Tibial artery (tissue), 4 donors: ENCODE measurements around the gene INCA1.

Source experiments
- DNase-seq, 2 donors: peaks; one replicate each; pipeline ENCODE4 v3.0.0-alpha.2; 2019
- H3K27ac ChIP-seq, 2 donors: fragments of 200-600 bp; sonication (generic) in 1 of 2; 1 replicate in 1 of 2; 2 replicates in 1 of 2; pipeline ENCODE4 v1.5.1; 2018 to 2019; ENCODE audit warnings: mild to moderate bottlenecking in 1 of 2
- H3K27me3 ChIP-seq, 2 donors: fragments of 200-600 bp; sonication (generic) in 1 of 2; one replicate each; pipeline versions ENCODE4 v1.5.1 to v1.6.0; 2016 to 2019
- H3K36me3 ChIP-seq, 3 donors: fragments of 200-600 bp; sonication (generic) in 2 of 3; one replicate each; pipeline ENCODE4 v1.5.1; 2016 to 2019; ENCODE audit warnings: mild to moderate bottlenecking in 2 of 3
- H3K4me1 ChIP-seq, 4 donors: fragments of 200-600 bp; sonication (generic) in 2 of 4; 1 replicate in 3 of 4; 2 replicates in 1 of 4; pipeline ENCODE4 v1.5.1; 2016 to 2019
- H3K4me3 ChIP-seq, 2 donors: fragments of 200-600 bp; sonication (generic) in 1 of 2; 1 replicate in 1 of 2; 2 replicates in 1 of 2; pipeline ENCODE4 v1.5.1; 2018 to 2019; ENCODE audit warnings: mild to moderate bottlenecking in 2 of 2
- H3K9me3 ChIP-seq, 3 donors: fragments of 200-600 bp; sonication (generic) in 1 of 3; one replicate each; pipeline ENCODE4 v1.5.1; 2016 to 2019
- CTCF ChIP-seq, 2 experiments: fragments of 200-600 bp in 1 of 2; fragments of 450-650 bp in 1 of 2; IDR thresholded peaks; one replicate each; pipeline ENCODE4 v1.5.1; 2017 to 2019; ENCODE audit warnings: antibody characterized with exemption in 2 of 2, mild to moderate bottlenecking in 1 of 2, moderate library complexity in 1 of 2
- intact Hi-C: fragments of 100-400 bp; cut with DNase I; formaldehyde crosslinking; loops from one replicate; pipeline ENCODE4 v1.15.0; 2023; ENCODE audit warnings: low total_unique reads

The INCA1 gene

GRCh38 chr17:4947411-4948165, 49.7 kb downstream of the INCA1 start:
- Histone ChIP-seq H3K27me3 (no peaks in the 10 kb centered on the region), H3K4me1 (peaks cover 6 to 60% (median 43%) of the 10 kb centered on the region in 4 donors), H3K36me3 (peaks cover 36 to 46% (median 38%) of the 10 kb centered on the region in 3 donors), H3K4me3 (peak overlapping the region; percentile 93 to 100), H3K27ac (peak overlapping the region; percentile 95 to 99), H3K9me3 (no peaks in the 10 kb centered on the region)
- no peak for TF ChIP-seq CTCF (IDR thresholded peaks at IDR 0.05)
- peak; percentile 45 to 85 for DNase-seq
- intact Hi-C loops = loop anchor here (2.0 to 5.0 kb wide), 2 partner anchors 19 to 50 kb away; partner anchors contain the start of genes INCA1, KIF1C and SPAG7

DNA sequence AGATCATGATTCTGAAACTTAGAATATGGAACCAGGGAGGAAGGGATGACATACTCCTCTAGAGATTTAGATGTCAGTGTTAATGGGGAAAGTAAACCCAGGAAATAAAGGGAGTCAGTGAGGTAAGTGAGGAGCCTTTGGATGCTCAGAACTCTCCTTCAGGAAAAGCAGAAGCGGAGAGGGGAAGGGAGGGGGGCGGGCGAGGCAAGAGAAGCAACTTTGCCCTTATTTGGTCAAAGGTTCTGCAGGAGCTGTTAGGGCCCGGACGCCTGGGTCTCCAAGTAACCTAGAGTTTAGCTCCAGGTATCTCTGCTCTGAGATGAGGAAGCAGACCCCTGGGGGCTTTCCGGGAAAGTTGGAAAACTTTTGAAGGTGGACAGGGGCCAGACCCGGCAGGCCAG, 50.3 kb downstream of the INCA1 start:
- Histone ChIP-seq H3K27me3 (no peaks in the 10 kb centered on the region), H3K9me3 (no peaks in the 10 kb centered on the region), H3K27ac (peak overlapping the region; percentile 95 to 99), H3K36me3 (peaks cover 42 to 52% (median 44%) of the 10 kb centered on the region in 3 donors), H3K4me3 (peak overlapping the region; percentile 93 to 100), H3K4me1 (peaks cover 6 to 58% (median 43%) of the 10 kb centered on the region in 4 donors)
- peak in 1 of 2 donors; percentile 36 for DNase-seq
- no peak for TF ChIP-seq CTCF (IDR thresholded peaks at IDR 0.05)
- intact Hi-C loops = loop anchor here (5.0 kb wide), 1 partner anchor 50 kb away; the partner anchor contains the start of genes INCA1 and KIF1C

- no peak for TF ChIP-seq CTCF (IDR thresholded peaks at IDR 0.05)
These were observed 50.9 kb downstream of the INCA1 start for GRCh38 chr17:4946312-4946976.

DNA sequence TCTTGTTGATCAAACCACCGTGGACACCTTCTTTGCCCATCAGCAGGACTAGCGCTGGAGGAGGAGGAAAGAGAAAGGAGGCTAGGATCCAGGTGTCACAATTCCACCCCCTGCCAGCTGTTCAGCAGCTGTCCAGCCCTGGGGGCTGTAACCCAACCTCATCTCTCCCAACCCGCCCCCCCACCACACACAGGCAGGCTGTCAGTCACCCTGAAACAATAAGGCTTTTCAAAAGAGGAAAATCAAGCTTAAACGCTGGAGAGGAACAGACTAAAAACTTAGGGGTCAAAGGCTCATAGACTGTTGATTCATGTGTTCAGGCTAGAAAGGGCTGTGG, 51.4 kb downstream of the INCA1 start:
- Histone ChIP-seq H3K27me3 (no peaks in the 10 kb centered on the region), H3K36me3 (peaks cover 43 to 54% (median 45%) of the 10 kb centered on the region in 3 donors), H3K9me3 (no peaks in the 10 kb centered on the region), H3K27ac (peak overlapping the region; percentile 95 to 99), H3K4me3 (peak overlapping the region; percentile 93 to 100), H3K4me1 (peaks cover 6 to 64% (median 52%) of the 10 kb centered on the region in 4 donors)
- intact Hi-C loops = loop anchor here (5.0 kb wide), 1 partner anchor 51 kb away; the partner anchor contains the start of genes INCA1 and KIF1C
- no peak for DNase-seq
- no peak for TF ChIP-seq CTCF (IDR thresholded peaks at IDR 0.05)

More at GRCh38 chr17:4946312-4946976, 50.9 kb downstream of the INCA1 start:
- Histone ChIP-seq H3K27ac (peak overlapping the region; percentile 95 to 99), H3K27me3 (no peaks in the 10 kb centered on the region), H3K4me3 (peak overlapping the region; percentile 93 to 100), H3K36me3 (peaks cover 43 to 54% (median 45%) of the 10 kb centered on the region in 3 donors), H3K4me1 (peaks cover 6 to 63% (median 48%) of the 10 kb centered on the region in 4 donors), H3K9me3 (no peaks in the 10 kb centered on the region)
- intact Hi-C loops = loop anchor here (5.0 kb wide), 1 partner anchor 51 kb away; the partner anchor contains the start of genes INCA1 and KIF1C
- no peak for DNase-seq

DNA sequence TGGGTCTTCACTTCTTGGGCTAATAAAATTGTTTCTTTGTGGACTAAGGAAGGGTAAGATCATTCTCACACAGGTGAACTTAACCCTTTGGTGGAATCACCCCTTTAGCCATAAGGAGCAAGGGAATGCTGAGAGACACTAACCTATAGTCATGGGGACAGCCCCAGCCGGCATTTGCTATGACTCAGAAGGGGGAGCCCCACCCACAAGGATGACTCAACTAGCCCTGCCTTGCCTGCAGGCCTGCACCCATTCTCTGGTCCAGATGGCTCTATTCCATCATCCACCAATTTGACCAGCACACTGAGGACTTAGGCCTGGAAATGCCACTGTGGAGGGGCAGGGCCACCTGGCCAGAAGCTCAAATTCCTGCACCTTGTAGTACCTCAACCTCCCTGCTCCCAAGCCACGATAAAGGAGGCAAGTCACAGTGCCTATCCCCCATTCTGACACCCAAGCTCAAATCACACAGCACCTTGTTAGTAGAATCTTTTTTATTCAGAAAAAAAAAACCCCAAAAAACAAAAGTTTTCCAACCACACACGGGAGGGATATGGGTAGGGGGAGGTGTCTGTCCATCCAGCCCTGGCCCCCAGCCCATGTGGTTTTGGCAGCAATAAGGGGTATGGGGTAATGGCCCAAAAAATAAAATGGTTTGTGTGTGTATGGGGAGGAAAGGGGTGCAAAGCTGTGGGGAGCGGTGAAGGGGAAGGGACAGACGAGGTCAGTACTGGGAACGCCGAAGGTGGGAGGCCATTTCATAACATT, 52.0 kb downstream of the INCA1 start:
- intact Hi-C loops = loop anchor here (5.0 kb wide), 1 partner anchor 52 kb away; the partner anchor contains the start of genes INCA1 and KIF1C
- peak; percentile 86 to 92 for DNase-seq
- TF ChIP-seq CTCF (IDR thresholded peaks at IDR 0.05) = no peak
- Histone ChIP-seq H3K4me1 (peaks cover 6 to 61% (median 50%) of the 10 kb centered on the region in 4 donors), H3K4me3 (peak overlapping the region; percentile 93 to 100), H3K36me3 (peaks cover 43 to 54% (median 45%) of the 10 kb centered on the region in 3 donors), H3K9me3 (no peaks in the 10 kb centered on the region), H3K27ac (peak overlapping the region; percentile 95 to 99), H3K27me3 (no peaks in the 10 kb centered on the region)
